Fibroblast of lung (primary cell): ENCODE data around the gene NTRK3.

Source experiments
- CTCF ChIP-seq, 2 donors: IDR thresholded peaks in 1 of 2; conservative IDR thresholded peaks in 1 of 2; 1 replicate in 1 of 2; 2 replicates in 1 of 2; pipeline ENCODE4 v1.5.1; 2011 to 2012; ENCODE audit warnings: low read length in 2 of 2, control low read depth in 1 of 2, inconsistent platforms in 1 of 2, low read depth in 1 of 2, mild to moderate bottlenecking in 1 of 2
- EZH2 ChIP-seq: IDR thresholded peaks from 2 replicates; pipeline ENCODE4 v1.5.1; 2012; ENCODE audit warnings: low read length, control low read depth, mild to moderate bottlenecking; ENCODE audit errors: missing control alignments

GRCh38 chr15:88141269-88141889 lies 115.2 kb downstream of the NTRK3 start:
- no peak for TF ChIP-seq CTCF (conservative IDR thresholded peaks at IDR 0.05 in 1 of 2, IDR thresholded peaks at IDR 0.05 in 1 of 2; ENCODE audit: low read depth in 1 of 2, low read length in 2 of 2)
- no peak for TF ChIP-seq EZH2
